Liver (tissue), 9 donors: Measurements from ENCODE around the gene MYO10. TPM values are rescaled to one million over a fixed set of nuclear protein-coding genes. Genes with fewer than 3 reads are reported as not detected.

Experiments used
- DNase-seq: peaks from one replicate; pipeline ENCODE4 v3.0.0-alpha.2; 2017; ENCODE audit warnings: low spot score
- H3K27ac ChIP-seq, 2 donors: one replicate each; pipeline ENCODE4 v1.7.0; 2013; ENCODE audit warnings: inconsistent platforms in 2 of 2, low read length in 2 of 2, control low read depth in 1 of 2, low read depth in 1 of 2, mild to moderate bottlenecking in 1 of 2
- H3K27me3 ChIP-seq, 4 donors: one replicate each; pipeline versions ENCODE4 v1.6.1 to v1.7.0; 2013; ENCODE audit warnings: low read length in 3 of 4, inconsistent platforms in 1 of 4, mild to moderate bottlenecking in 1 of 4, moderate library complexity in 1 of 4; ENCODE audit not compliant: control insufficient read depth in 4 of 4, insufficient read depth in 4 of 4
- H3K36me3 ChIP-seq, 4 donors: one replicate each; pipeline versions ENCODE4 v1.6.1 to v1.7.0; 2013; ENCODE audit warnings: low read length in 3 of 4, mild to moderate bottlenecking in 3 of 4, low read depth in 1 of 4, moderate library complexity in 1 of 4; ENCODE audit not compliant: control insufficient read depth in 4 of 4, insufficient read depth in 3 of 4
- H3K4me1 ChIP-seq, 4 donors: one replicate each; pipeline versions ENCODE4 v1.6.1 to v1.7.0; 2013; ENCODE audit warnings: low read length in 3 of 4, mild to moderate bottlenecking in 3 of 4, moderate library complexity in 1 of 4; ENCODE audit not compliant: control insufficient read depth in 4 of 4, insufficient read depth in 4 of 4
- H3K4me3 ChIP-seq, 3 donors: one replicate each; pipeline versions ENCODE4 v1.6.1 to v1.7.0; 2013; ENCODE audit warnings: low read length in 3 of 3, control low read depth in 1 of 3, low read depth in 1 of 3, mild to moderate bottlenecking in 1 of 3
- H3K9ac ChIP-seq, 2 donors: one replicate each; pipeline ENCODE4 v1.7.0; 2013; ENCODE audit warnings: low read length in 2 of 2, mild to moderate bottlenecking in 2 of 2, moderate library complexity in 2 of 2, control low read depth in 1 of 2, low read depth in 1 of 2
- H3K9me3 ChIP-seq, 4 donors: one replicate each; pipeline versions ENCODE4 v1.6.1 to v1.7.0; 2013; ENCODE audit warnings: low read length in 3 of 4; ENCODE audit not compliant: control insufficient read depth in 4 of 4
- EGR1 ChIP-seq, 2 donors: IDR thresholded peaks; 2 replicates each; pipeline ENCODE4 v1.6.1; 2016 to 2018; ENCODE audit warnings: antibody characterized with exemption in 2 of 2, low read depth in 2 of 2
- FOXA1 ChIP-seq: IDR thresholded peaks from 2 replicates; pipeline ENCODE4 v1.6.1; 2016; ENCODE audit warnings: antibody characterized with exemption
- FOXA2 ChIP-seq: IDR thresholded peaks from 2 replicates; pipeline ENCODE4 v1.6.1; 2016; ENCODE audit warnings: antibody characterized with exemption
- GABPA ChIP-seq, 2 donors: IDR thresholded peaks in 1 of 2; conservative IDR thresholded peaks in 1 of 2; 2 replicates each; pipeline ENCODE4 v1.6.1; 2016; ENCODE audit warnings: antibody characterized with exemption in 2 of 2, mild to moderate bottlenecking in 1 of 2, moderate library complexity in 1 of 2
- HNF4A ChIP-seq, 2 donors: conservative IDR thresholded peaks; 2 replicates each; pipeline ENCODE4 v1.6.1; 2016; ENCODE audit warnings: antibody characterized with exemption in 2 of 2, mild to moderate bottlenecking in 2 of 2
- HNF4G ChIP-seq: IDR thresholded peaks from 2 replicates; pipeline ENCODE4 v1.6.1; 2016; ENCODE audit warnings: antibody characterized with exemption
- JUND ChIP-seq, 2 donors: IDR thresholded peaks; 2 replicates each; pipeline ENCODE4 v1.6.1; 2016; ENCODE audit warnings: antibody characterized with exemption in 2 of 2
- NR2F2 ChIP-seq: IDR thresholded peaks from 2 replicates; pipeline ENCODE4 v1.6.1; 2016; ENCODE audit warnings: antibody characterized with exemption
- RAD21 ChIP-seq, 2 donors: IDR thresholded peaks; 2 replicates each; pipeline ENCODE4 v1.6.1; 2016; ENCODE audit warnings: antibody characterized with exemption in 2 of 2, mild to moderate bottlenecking in 2 of 2
- RXRA ChIP-seq, 2 donors: IDR thresholded peaks; 2 replicates each; pipeline ENCODE4 v1.6.1; 2017 to 2018; ENCODE audit warnings: antibody characterized with exemption in 2 of 2, mild to moderate bottlenecking in 1 of 2
- SP1 ChIP-seq: IDR thresholded peaks from 2 replicates; pipeline ENCODE4 v1.6.1; 2018; ENCODE audit warnings: antibody characterized with exemption, mild to moderate bottlenecking
- TAF1 ChIP-seq: conservative IDR thresholded peaks from 2 replicates; pipeline ENCODE4 v1.6.1; 2016; ENCODE audit warnings: antibody characterized with exemption, mild to moderate bottlenecking
- YY1 ChIP-seq: IDR thresholded peaks from 2 replicates; pipeline ENCODE4 v1.6.1; 2016; ENCODE audit warnings: antibody characterized with exemption, mild to moderate bottlenecking
- WGBS: extraction: QIAGEN DNeasy Blood & Tissue Kit; methylation state at CpG from one replicate; pipeline ENCODE4 v1.1.7; 2013; 5-methylcytosine and 5-hydroxymethylcytosine counted together
- polyA plus RNA-seq, 2 donors: library from polyadenylated mRNA; stranded (reverse) in 1 of 2; unstranded in 1 of 2; fragments of 200-250 nt in 1 of 2; fragments of >200 nt in 1 of 2; fragmentation: Nextera tagmentation in 1 of 2; extraction: Ambion mirVana in 1 of 2; gene quantifications; one replicate each; pipeline versions ENCODE4 v1.2.1 to v1.2.3, GENCODE V29; 2013 to 2015
- total RNA-seq, 2 donors: library from RNA; depleted of rRNA; stranded (reverse); fragments of >200 nt; gene quantifications; one replicate each; pipeline ENCODE4 v1.2.3, GENCODE V29; 2014
- TF ChIP-seq, protein P1 (sequence below): IDR thresholded peaks from 2 replicates; pipeline ENCODE4 v1.6.1; 2016; ENCODE audit warnings: antibody characterized with exemption
- TF ChIP-seq, protein P2 (sequence below): fragments of 150-350 bp; IDR thresholded peaks from 2 replicates; pipeline ENCODE4 v1.5.1; 2017; ENCODE audit warnings: improper control_type of control experiment, low read depth, low read length; ENCODE audit not compliant: missing input control
- TF ChIP-seq, protein P3 (sequence below): IDR thresholded peaks from 2 replicates; pipeline ENCODE4 v1.6.1; 2016; ENCODE audit warnings: antibody characterized with exemption
- TF ChIP-seq, protein P4 (sequence below): IDR thresholded peaks from 2 replicates; pipeline ENCODE4 v1.6.1; 2016; ENCODE audit warnings: antibody characterized with exemption, mild to moderate bottlenecking
- donor health status: healthy.
- donor health status: healthy.
- donor health status: healthy.
- donor health status: healthy.
- donor health status: healthy.

Gene MYO10
- total and polyA plus RNA-seq, 4 donors, result 4.3 to 15.3 (median 7.1) TPM

DNA sequence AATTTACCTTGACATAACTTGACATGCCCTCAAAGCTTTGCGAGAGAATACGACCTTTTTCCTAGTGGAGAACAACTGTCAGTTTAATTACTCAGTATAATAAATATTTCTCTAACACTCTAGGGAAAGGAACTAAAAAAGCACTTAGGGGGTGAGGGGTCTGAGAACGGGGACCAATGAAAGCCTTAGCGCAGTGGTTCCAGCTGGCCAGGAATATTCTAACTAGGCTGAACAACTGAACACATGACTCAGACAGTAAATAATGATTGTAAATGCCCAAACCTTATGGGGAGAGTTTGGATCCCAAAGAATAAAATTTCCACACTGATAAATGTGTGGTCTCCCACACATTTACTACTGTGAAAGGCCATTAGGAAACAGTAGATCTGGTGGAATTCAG is 14.9 kb downstream of the MYO10 start:
- Histone ChIP-seq H3K4me3 (no peak overlapping the region), H3K9me3 (no peaks in the 10 kb centered on the region), H3K27ac (no peak overlapping the region), H3K36me3 (no peaks in the 10 kb centered on the region), H3K9ac (no peak overlapping the region), H3K27me3 (no peaks in the 10 kb centered on the region), H3K4me1 (no peaks in the 10 kb centered on the region)
- 92% methylated on average over 4 of the region's 4 CpGs for WGBS
- DNase-seq, result no peak
- TF ChIP-seq TAF1, result no peak
- TF ChIP-seq, protein P1, sequence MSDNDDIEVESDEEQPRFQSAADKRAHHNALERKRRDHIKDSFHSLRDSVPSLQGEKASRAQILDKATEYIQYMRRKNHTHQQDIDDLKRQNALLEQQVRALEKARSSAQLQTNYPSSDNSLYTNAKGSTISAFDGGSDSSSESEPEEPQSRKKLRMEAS, result no peak
- no peak for TF ChIP-seq RXRA (IDR thresholded peaks at IDR 0.05)
- no peak for TF ChIP-seq NR2F2
- TF ChIP-seq, protein P2, sequence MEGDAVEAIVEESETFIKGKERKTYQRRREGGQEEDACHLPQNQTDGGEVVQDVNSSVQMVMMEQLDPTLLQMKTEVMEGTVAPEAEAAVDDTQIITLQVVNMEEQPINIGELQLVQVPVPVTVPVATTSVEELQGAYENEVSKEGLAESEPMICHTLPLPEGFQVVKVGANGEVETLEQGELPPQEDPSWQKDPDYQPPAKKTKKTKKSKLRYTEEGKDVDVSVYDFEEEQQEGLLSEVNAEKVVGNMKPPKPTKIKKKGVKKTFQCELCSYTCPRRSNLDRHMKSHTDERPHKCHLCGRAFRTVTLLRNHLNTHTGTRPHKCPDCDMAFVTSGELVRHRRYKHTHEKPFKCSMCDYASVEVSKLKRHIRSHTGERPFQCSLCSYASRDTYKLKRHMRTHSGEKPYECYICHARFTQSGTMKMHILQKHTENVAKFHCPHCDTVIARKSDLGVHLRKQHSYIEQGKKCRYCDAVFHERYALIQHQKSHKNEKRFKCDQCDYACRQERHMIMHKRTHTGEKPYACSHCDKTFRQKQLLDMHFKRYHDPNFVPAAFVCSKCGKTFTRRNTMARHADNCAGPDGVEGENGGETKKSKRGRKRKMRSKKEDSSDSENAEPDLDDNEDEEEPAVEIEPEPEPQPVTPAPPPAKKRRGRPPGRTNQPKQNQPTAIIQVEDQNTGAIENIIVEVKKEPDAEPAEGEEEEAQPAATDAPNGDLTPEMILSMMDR, result no peak
- TF ChIP-seq SP1, result no peak
- no peak for TF ChIP-seq FOXA1
- no peak for TF ChIP-seq FOXA2
- no peak for TF ChIP-seq RAD21 (IDR thresholded peaks at IDR 0.05)
- no peak for TF ChIP-seq HNF4G
- no peak for TF ChIP-seq EGR1 (IDR thresholded peaks at IDR 0.05; ENCODE audit: low read depth in 2 of 2)
- no peak for TF ChIP-seq HNF4A (conservative IDR thresholded peaks at IDR 0.05)
- TF ChIP-seq, protein P3, sequence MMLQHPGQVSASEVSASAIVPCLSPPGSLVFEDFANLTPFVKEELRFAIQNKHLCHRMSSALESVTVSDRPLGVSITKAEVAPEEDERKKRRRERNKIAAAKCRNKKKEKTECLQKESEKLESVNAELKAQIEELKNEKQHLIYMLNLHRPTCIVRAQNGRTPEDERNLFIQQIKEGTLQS, result no peak
- no peak for TF ChIP-seq GABPA (IDR thresholded peaks at IDR 0.05 in 1 of 2, conservative IDR thresholded peaks at IDR 0.05 in 1 of 2)

DNA sequence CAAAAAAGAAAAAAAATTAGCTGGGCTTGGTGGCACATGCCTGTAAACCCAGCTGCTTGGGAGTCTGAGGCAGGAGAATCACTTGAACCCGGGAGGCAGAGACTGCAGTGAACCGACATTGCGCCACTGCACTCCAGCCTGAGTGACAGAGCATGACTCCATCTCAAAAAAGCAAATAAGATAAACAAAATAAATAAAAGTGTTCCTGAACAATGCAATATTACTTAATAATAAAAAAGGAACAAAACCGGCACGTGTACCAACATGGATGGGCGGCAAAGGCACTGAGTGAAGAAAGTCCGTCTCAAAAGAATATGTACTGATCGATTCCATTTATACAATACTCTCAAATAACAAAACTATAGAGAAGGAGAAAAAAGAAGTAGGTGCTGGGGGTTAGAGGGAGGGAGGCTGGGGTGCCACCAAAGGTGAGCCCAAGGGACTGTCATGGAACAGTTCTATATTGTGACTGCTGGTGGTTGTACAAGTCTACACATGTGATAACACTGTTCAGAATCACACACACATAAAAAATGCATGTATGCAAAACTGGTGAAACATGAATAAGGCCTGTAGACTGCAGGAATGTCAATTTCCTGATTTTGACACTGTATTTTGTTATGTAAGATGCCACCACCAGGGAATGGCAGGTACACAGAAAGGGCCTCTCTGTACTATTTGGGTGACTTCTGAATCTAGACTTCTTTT is 15.8 kb downstream of the MYO10 start:
- H3K36me3 ChIP-seq, result no peaks in the 10 kb centered on the region
- H3K27ac ChIP-seq, result no peak overlapping the region
- 96% methylated on average over 8 of the region's 8 CpGs for WGBS
- no peak overlapping the region for H3K9ac ChIP-seq
- no peak overlapping the region for H3K4me3 ChIP-seq
- H3K4me1 ChIP-seq, result no peaks in the 10 kb centered on the region
- no peaks in the 10 kb centered on the region for H3K9me3 ChIP-seq
- TF ChIP-seq, protein P1, result no peak
- TF ChIP-seq, protein P4, sequence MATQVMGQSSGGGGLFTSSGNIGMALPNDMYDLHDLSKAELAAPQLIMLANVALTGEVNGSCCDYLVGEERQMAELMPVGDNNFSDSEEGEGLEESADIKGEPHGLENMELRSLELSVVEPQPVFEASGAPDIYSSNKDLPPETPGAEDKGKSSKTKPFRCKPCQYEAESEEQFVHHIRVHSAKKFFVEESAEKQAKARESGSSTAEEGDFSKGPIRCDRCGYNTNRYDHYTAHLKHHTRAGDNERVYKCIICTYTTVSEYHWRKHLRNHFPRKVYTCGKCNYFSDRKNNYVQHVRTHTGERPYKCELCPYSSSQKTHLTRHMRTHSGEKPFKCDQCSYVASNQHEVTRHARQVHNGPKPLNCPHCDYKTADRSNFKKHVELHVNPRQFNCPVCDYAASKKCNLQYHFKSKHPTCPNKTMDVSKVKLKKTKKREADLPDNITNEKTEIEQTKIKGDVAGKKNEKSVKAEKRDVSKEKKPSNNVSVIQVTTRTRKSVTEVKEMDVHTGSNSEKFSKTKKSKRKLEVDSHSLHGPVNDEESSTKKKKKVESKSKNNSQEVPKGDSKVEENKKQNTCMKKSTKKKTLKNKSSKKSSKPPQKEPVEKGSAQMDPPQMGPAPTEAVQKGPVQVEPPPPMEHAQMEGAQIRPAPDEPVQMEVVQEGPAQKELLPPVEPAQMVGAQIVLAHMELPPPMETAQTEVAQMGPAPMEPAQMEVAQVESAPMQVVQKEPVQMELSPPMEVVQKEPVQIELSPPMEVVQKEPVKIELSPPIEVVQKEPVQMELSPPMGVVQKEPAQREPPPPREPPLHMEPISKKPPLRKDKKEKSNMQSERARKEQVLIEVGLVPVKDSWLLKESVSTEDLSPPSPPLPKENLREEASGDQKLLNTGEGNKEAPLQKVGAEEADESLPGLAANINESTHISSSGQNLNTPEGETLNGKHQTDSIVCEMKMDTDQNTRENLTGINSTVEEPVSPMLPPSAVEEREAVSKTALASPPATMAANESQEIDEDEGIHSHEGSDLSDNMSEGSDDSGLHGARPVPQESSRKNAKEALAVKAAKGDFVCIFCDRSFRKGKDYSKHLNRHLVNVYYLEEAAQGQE, result no peak
- TF ChIP-seq JUND (IDR thresholded peaks at IDR 0.05) (no peak), FOXA2 (no peak), RXRA (IDR thresholded peaks at IDR 0.05) (no peak), TAF1 (no peak), HNF4G (no peak), YY1 (no peak), EGR1 (IDR thresholded peaks at IDR 0.05; ENCODE audit: low read depth in 2 of 2) (no peak), SP1 (no peak), HNF4A (conservative IDR thresholded peaks at IDR 0.05) (no peak), NR2F2 (no peak), FOXA1 (no peak), RAD21 (IDR thresholded peaks at IDR 0.05) (no peak)
- TF ChIP-seq, protein P2, result no peak
- TF ChIP-seq, protein P3, result no peak
- no peaks in the 10 kb centered on the region for H3K27me3 ChIP-seq
- DNase-seq, result no peak
